HG02840 (cell line): ENCODE data around the gene UBAC2.
A peak's percentile ranks its signal among the peaks of the same experiment; 100 is the strongest.

ENCODE experiments used
- ATAC-seq: cut with Tn5 transposase; IDR thresholded peaks from one replicate; pipeline ENCODE4 v1.9.1; 2021; ENCODE audit warnings: mild to moderate bottlenecking, moderate library complexity, moderate number of reproducible peaks; ENCODE audit not compliant: unreplicated experiment, low FRiP score

UBAC2 gene

GRCh38 chr13:99289674-99290337 lies 89.2 kb downstream of the UBAC2 start:
- no peak for ATAC-seq

- no peak for ATAC-seq
Observed at GRCh38 chr13:99290894-99291293, 90.2 kb downstream of the UBAC2 start.

GRCh38 chr13:99293178-99293577 lies 92.5 kb downstream of the UBAC2 start:
- no peak for ATAC-seq

- ATAC-seq, result no peak
Observed at GRCh38 chr13:99294198-99294597, 93.5 kb downstream of the UBAC2 start.

GRCh38 chr13:99294958-99295357 lies 94.3 kb downstream of the UBAC2 start:
- no peak for ATAC-seq

- ATAC-seq, result no peak
Observed at GRCh38 chr13:99295488-99296252, 95.0 kb downstream of the UBAC2 start.

GRCh38 chr13:99296398-99296797 lies 95.7 kb downstream of the UBAC2 start:
- ATAC-seq, result no peak

- no peak for ATAC-seq
Observed at GRCh38 chr13:99297331-99297730, 96.7 kb downstream of the UBAC2 start.

GRCh38 chr13:99298056-99298455 lies 97.4 kb downstream of the UBAC2 start:
- ATAC-seq, result no peak

- ATAC-seq, result no peak
Observed at GRCh38 chr13:99299256-99299919, 98.7 kb downstream of the UBAC2 start.

- no peak for ATAC-seq
Observed at GRCh38 chr13:99299920-99300341, 99.3 kb downstream of the UBAC2 start.

GRCh38 chr13:99301056-99301838 lies 100.6 kb downstream of the UBAC2 start:
- no peak for ATAC-seq

- no peak for ATAC-seq
Observed at GRCh38 chr13:99301913-99302636, 101.4 kb downstream of the UBAC2 start.

- no peak for ATAC-seq
Observed at GRCh38 chr13:99302637-99303505, 102.2 kb downstream of the UBAC2 start.

- no peak for ATAC-seq
Observed at GRCh38 chr13:99303863-99304521, 103.3 kb downstream of the UBAC2 start.

- ATAC-seq, result no peak
Observed at GRCh38 chr13:99304541-99304940, 103.9 kb downstream of the UBAC2 start.

- no peak for ATAC-seq
Observed at GRCh38 chr13:99305158-99305557, 104.5 kb downstream of the UBAC2 start.

- ATAC-seq, result no peak
Observed at GRCh38 chr13:99305566-99305965, 104.9 kb downstream of the UBAC2 start.

- peak; percentile 43 for ATAC-seq
Observed at GRCh38 chr13:99307247-99307646, 106.6 kb downstream of the UBAC2 start, which contains the start of gene GPR183. TSS of gene GPR183 (minus strand) at chr13:99307399. CDS start at chr13:99296145, 11,254 bp downstream.
